Forelimb muscle (tissue), 1 donor: ENCODE measurements around the gene CLDN14. TPM values are rescaled to one million over a fixed set of nuclear protein-coding genes. Genes with fewer than 3 reads are reported as not detected.

Experiments used
- DNase-seq: peaks from one replicate; pipeline ENCODE4 v3.0.0-alpha.2; 2013; ENCODE audit warnings: low read depth
- polyA plus RNA-seq: library from polyadenylated mRNA; unstranded; fragments of 120-200 nt; gene quantifications from one replicate; pipeline ENCODE4 v1.2.1, GENCODE V29; 2013; ENCODE audit not compliant: insufficient read length

The CLDN14 gene
- polyA plus RNA-seq, 1 donor = 8.0 TPM

GRCh38 chr21:36471254-36471723 is 8.6 kb downstream of the CLDN14 start:
- DNase-seq = no peak

GRCh38 chr21:36470294-36470693 is 9.6 kb downstream of the CLDN14 start:
- no peak for DNase-seq

DNA sequence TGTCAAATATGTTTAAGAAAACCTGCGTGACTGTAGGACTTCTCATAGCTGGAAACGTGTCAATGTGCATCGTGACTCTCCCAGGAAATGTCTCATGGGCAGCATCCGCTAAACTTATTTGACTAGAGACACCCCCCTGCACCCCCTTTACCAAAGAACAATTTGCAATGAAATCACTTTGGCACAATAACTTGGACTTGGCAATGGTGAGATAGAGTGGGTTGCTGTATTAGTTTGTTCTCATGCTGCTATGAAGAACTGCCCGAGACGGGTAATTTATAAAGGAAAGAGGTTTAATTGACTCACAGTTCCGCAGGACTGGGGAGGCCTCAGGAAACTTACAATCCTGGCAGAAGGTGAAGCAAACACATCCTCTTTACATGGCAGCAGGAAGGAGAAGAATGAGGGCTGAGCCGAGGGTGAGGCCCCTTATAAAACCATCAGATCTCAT is 13.8 kb downstream of the CLDN14 start:
- no peak for DNase-seq

DNA sequence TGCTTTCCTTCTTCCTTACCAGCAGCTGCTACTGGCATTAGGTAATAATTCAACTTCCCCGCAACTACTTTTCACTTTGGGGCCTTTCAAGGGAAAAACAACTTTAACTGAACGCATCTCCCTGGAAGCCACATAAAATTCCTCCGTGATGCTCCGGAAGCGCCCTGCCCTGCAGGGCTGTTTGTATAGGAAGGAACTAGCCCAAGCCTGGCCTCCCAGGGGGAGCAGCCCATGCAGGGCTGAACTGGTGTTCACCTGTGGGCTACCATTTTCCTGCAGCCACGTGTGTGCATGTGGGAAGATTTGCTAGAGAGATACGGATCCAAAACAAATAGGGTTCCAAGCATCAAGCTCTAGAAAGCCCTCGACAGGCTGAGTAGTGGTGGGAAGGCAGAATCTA is 14.4 kb downstream of the CLDN14 start:
- no peak for DNase-seq

DNA sequence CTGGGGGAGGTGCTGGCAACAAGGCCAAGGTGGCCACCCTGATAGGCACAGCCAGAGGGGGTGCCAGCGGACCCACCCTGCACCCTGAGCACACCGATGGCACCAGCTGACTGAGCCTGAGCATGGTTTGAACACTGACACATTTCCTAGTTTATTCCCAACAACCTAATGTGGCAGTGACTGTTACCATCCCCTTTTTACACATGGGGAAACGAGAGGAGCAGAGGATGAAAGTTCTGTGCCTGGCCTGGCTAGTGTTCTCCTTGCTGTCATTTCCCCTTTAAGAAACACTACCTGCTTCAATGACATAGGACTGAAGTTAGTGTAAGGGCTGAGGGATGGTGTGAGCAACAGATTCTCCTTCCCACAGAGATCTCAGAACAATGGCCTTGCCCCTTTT is 15.3 kb downstream of the CLDN14 start:
- DNase-seq = no peak

DNA sequence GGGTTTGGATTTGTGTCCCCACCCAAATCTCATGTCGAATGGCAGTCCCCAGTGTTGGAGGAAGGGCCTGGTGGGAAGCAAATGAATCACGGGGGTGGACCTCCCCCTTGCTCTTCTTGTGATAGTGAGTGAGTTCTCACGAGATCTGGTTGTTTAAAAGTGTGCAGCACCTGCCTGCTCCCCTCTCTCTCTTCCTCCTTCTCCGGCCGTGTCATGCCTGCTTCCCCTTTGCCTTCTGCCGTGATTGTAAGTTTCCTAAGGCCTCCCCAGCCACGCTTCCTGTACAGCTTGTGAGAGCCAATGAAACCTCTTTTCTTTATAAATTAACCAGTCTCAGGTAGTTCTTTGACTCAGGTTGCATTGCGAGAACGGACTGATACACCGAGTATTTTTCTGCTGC is 15.9 kb downstream of the CLDN14 start:
- DNase-seq = no peak

GRCh38 chr21:36463204-36463603 is 16.7 kb downstream of the CLDN14 start:
- DNase-seq = no peak

DNA sequence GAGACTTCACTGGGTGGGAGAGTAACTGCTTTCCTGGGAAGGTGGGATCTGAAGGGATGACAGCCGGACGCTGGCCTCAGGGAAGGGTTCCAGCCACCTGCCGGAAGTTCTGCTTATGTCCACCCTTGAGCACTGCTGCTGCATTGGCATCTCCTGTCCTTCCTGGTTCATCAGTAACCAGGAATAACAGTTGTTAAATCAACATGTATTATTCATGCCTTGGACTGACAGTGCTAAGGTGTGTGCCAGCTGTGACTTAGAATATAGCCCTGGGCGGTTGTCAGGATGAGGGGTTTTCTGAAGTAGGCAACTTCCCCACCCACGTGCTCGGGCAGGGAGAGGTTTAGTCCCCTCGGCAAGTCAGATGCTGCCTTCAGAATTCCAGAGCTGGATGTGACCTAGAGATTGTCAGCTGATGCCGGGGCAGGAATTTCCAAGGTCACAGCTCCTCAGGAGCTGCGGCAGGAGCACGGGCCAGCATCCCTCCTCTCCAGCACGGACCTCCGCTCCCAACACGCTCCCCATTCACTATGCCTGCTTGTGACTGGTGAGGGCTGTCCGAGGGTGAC is 17.9 kb downstream of the CLDN14 start:
- DNase-seq = no peak

DNA sequence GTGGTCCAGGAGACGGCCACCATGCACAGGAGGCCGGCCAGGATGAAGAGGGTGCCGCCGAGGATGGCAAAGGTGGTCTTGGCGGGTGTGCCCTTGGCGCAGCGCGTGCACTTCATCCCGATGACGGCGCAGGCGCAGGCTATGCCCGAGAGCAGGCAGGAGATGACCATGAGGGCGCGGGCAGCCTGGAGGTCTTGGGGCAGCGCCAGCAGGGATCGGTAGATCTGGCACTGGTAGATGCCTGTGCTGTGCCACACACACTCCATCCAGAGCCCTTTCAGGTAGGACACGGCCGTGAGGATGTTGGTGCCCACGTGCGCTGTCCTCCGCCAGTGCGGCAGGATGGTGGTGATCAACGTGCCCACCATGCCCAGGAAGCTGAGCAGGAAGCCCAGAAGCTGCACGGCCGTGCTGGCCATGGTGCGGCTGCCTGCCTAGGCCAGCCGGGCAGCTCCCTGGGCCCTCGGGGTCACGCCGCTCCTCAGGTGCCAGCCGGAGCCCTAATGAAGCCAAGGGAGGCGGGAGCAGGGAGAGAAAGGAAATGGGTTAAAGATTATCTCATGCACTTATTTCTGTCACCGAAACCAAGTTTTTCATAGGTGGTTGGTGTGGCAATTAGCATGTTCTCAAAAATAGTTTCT is 18.5 kb downstream of the CLDN14 start:
- DNase-seq = no peak

DNA sequence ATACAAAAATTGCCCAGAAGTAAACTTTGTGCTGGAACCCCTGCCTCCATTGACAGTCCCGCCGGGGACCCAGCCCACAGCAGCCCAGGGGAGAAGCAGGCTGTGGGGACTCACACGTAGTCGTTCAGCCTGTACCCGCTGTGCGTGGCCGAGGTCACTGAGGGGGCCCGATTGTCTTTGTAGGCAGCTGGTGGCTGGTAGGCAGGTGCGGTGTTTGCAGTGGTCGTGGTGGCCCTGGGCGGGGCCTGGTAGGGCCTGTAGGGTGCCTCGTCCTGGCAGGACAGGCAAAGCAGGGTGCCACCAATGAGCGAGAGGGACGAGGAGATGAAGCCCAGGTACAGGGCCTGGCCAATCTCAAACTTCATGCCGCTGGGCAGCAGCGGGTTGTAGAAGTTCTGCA is 19.1 kb downstream of the CLDN14 start:
- no peak for DNase-seq

GRCh38 chr21:36459098-36459497 is 20.8 kb downstream of the CLDN14 start:
- no peak for DNase-seq

DNA sequence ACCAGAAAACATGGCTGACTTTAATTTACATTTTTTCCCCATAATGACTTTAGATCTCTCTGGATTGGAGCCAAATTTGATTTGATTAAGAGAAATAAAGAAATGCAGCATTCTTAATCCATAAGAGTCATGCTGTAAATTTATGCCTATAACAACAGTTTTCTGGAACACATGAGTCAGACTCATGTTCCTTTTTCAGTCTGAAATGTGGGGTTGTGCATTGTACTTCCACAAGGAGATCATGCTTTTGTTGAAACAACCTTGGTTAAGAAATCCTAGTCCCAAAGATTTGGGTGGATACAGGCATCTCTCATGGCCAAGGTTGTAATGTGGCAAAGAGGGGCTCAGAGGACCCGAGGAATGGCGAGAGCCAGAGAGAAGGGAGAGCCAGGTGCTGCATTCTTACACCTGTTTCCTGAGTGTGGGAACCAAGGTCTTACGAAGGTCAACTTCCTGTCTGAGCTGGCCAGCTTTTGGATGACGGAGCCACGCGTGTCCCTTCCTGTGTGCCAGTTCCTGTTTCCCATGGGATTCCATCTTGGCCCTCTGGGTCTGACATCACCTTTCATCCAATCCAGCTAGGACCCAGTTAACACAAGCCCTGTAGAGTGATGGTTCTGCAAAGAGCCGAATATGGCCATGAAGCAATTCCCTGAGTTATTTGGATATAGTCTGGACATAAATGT is 23.1 kb downstream of the CLDN14 start:
- no peak for DNase-seq

DNA sequence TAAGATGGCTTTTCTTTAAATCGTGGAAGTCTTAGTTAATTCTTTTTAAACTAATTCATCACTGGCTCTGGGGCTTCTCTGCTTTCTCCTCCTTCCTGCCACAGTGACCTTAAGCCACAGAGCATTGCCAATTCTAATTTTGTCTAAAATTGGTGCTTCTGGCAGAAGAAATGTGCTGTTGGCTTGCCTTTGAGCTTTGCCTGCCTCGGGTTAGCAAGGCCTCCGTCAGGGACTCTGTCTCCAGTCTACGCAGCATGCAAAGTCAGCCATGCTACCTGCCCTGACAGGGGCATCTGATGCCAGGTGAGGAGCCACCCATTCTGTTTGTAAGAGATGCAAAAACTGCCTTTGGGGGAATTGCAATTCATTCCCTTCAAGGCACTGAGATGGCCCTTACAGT is 25.2 kb downstream of the CLDN14 start:
- DNase-seq = no peak

DNA sequence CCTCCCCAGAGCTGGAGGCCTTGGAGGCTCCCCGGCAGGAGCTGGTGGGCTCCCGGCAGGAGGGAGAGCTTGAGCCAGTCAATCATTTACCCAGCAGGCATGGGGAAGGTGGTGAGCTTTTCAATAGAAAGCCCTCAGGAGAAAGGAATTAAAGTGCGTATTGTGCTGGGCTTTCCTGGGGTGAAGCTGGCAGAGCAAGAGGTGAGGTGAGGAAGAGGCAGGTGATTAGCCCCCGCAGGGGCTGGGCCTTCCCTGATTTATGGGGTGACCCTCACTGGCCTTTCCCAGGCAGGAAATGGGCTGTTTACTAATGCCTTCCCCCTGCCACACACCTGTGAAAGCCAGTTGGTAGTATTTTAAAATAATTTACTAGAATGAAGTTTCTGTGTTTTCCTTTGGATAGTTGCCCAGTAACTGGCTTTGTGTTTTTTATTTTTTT is 25.8 kb downstream of the CLDN14 start:
- DNase-seq = no peak

DNA sequence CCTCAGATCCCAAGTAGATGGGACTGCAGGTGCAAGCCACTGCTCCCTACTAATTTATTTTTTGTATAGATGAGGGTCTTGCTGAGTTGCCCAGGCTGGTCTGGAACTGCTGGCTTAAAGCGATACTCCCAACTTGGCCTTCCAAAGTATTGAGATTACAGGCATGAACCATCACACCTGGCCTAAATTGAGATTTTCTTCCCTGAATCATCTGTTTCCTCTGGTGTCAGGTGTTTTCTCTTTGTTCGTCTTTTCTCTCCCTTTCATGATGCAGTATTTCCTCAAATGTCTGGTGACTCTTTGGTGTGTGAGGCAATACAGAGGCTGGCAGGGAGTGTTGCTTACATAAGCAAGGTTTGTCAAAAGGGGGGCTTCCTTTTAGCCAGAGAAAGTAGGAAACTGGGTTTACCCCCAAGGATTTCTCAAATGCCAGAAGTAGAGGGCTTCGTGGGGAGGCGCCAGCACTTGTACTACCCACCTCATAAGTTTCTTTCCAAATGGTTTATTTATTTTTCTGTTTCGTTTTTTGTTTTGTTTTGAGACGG is 27.6 kb downstream of the CLDN14 start:
- DNase-seq = no peak

DNA sequence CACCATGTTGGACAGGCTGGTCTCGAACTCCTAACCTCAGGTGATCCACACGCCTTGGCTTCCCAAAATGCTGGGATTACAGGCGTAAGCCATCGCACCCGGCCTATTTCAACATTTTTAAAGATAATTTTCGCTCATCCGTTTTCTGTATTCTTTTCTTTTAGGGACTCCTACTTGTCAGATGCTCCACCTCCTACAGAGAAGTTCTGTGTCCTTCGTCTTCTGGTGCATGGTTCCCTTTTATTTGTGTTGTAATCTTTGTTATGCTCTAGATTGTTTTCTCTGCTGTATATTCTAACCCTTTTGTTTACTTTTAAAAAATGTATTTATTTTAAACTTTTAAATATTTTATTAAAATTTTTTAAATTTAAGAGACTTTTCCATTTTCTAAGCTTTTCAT is 28.4 kb downstream of the CLDN14 start:
- DNase-seq = no peak

- DNase-seq = no peak
These were observed 29.4 kb downstream of the CLDN14 start for GRCh38 chr21:36450511-36450910.

GRCh38 chr21:36446301-36446700 is 33.6 kb downstream of the CLDN14 start:
- DNase-seq = no peak

DNA sequence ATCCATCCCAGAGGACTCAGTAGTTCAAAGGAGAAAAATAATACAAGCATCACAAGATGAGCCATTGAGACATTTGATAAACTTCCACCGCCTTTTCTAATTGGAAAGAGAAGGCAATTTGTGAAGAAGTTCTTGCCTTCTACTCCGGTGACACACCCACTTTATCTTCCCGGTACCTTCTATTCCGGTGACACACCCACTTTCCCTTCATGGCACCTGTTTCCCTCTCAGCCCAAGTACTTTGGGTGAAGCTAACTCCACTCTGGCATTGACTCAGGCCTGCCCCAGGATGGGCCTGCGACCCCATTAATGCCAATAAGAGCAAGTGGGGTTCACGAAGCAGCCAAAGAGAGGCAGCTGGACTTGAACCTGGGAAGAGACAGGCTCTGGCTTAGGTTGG is 38.2 kb downstream of the CLDN14 start:
- DNase-seq = no peak

DNA sequence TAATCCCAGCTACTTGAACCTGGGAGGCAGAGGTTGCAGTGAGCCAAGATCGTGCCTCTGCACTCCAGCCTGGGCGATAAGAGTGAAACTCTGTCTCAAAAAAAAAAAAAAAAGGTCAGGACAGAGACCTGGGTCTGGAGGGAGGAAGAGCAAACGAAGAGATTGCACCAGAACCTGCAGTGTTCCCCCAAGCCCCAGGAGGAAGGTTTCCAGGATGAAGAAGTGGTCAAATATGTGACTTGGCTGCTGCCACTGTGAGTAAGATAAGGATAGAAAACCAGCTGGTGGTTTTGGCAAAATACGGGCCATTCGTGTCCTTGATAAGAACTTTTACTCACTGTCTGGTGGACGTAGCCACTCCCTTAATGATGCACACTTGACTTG is 42.2 kb downstream of the CLDN14 start:
- DNase-seq = no peak

GRCh38 chr21:36436829-36437744 is 42.8 kb downstream of the CLDN14 start:
- no peak for DNase-seq

DNA sequence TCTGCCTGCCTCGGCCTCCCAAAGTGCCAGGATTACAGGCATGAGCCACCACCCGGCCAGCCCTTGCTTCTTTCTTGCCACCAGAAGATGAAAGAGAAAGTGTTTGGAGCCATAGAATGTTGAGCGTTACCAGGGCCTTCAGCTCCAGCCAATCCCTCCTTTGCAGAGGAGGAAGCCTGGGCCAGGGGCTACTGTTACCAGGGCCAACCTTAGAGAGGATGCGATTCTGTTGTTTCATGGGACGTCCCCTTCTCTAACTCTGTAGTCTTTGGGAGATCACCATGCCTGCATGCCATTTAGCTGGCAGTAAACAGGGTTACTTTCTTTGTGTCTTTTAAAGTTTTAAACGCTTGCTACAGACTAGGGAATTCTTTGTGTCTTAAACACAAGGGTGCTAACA is 45.8 kb downstream of the CLDN14 start:
- DNase-seq = no peak
